Peyer's patch (tissue), 4 donors: ENCODE measurements around the gene NANOS2. TPM values are rescaled to one million over a fixed set of nuclear protein-coding genes. Genes with fewer than 3 reads are reported as not detected.

Experiments used
- DNase-seq, 3 donors: peaks; one replicate each; pipeline ENCODE4 v3.0.0-alpha.2; 2017 to 2019
- H3K27ac ChIP-seq, 4 donors: fragments of 200-600 bp; sonication (generic); one replicate each; pipeline ENCODE4 v1.5.1; 2016 to 2019
- H3K27me3 ChIP-seq, 2 donors: fragments of 200-600 bp; sonication (generic); one replicate each; pipeline ENCODE4 v1.5.1; 2019
- H3K36me3 ChIP-seq, 3 donors: fragments of 200-600 bp; sonication (generic); one replicate each; pipeline ENCODE4 v1.5.1; 2016 to 2019
- H3K4me1 ChIP-seq, 4 donors: fragments of 200-600 bp; sonication (generic); one replicate each; pipeline ENCODE4 v1.5.1; 2016 to 2019
- H3K4me3 ChIP-seq, 4 donors: fragments of 200-600 bp; sonication (generic); 1 replicate in 3 of 4; 2 replicates in 1 of 4; pipeline ENCODE4 v1.5.1; 2016 to 2019; ENCODE audit warnings: mild to moderate bottlenecking in 1 of 4
- H3K9me3 ChIP-seq, 4 donors: fragments of 200-600 bp; sonication (generic); one replicate each; pipeline ENCODE4 v1.5.1; 2016 to 2019; ENCODE audit warnings: mild to moderate bottlenecking in 1 of 4
- CTCF ChIP-seq, 6 experiments: fragments of 450-650 bp in 4 of 6; fragments of 200-600 bp in 2 of 6; sonication (generic) in 1 of 6; IDR thresholded peaks; one replicate each; pipeline ENCODE4 v1.5.1; 2017 to 2019; ENCODE audit warnings: antibody characterized with exemption in 6 of 6, mild to moderate bottlenecking in 3 of 6, moderate library complexity in 1 of 6
- POLR2A ChIP-seq, 2 donors: fragments of 450-650 bp; IDR thresholded peaks; one replicate each; pipeline ENCODE4 v1.5.1; 2017; ENCODE audit warnings: antibody characterized with exemption in 2 of 2, mild to moderate bottlenecking in 2 of 2, moderate library complexity in 2 of 2
- total RNA-seq, 4 donors: library from RNA; depleted of rRNA; stranded (reverse); fragments of >200 nt; gene quantifications; one replicate each; pipeline ENCODE4 v1.1.0, GENCODE V29; 2016

NANOS2 gene
- total RNA-seq, 4 donors from 2014 or later, result not detected

GRCh38 chr19:45919678-45920077 lies 5.1 kb upstream of the NANOS2 start:
- H3K36me3 ChIP-seq, result no peaks in the 10 kb centered on the region
- H3K4me1 ChIP-seq, result no peaks in the 10 kb centered on the region
- no peaks in the 10 kb centered on the region for H3K9me3 ChIP-seq
- TF ChIP-seq POLR2A (IDR thresholded peaks at IDR 0.05) (no peak), CTCF (IDR thresholded peaks at IDR 0.05) (no peak)
- H3K27ac ChIP-seq, result no peak overlapping the region
- H3K4me3 ChIP-seq, result no peak overlapping the region
- DNase-seq, result no peak
- H3K27me3 ChIP-seq, result no peaks in the 10 kb centered on the region

GRCh38 chr19:45918721-45919120 lies 4.1 kb upstream of the NANOS2 start:
- H3K9me3 ChIP-seq, result no peaks in the 10 kb centered on the region
- no peak for TF ChIP-seq POLR2A (IDR thresholded peaks at IDR 0.05)
- TF ChIP-seq CTCF (IDR thresholded peaks at IDR 0.05), result no peak
- H3K4me1 ChIP-seq, result no peaks in the 10 kb centered on the region
- DNase-seq, result no peak
- no peaks in the 10 kb centered on the region for H3K36me3 ChIP-seq
- no peak overlapping the region for H3K4me3 ChIP-seq
- no peaks in the 10 kb centered on the region for H3K27me3 ChIP-seq
- H3K27ac ChIP-seq, result no peak overlapping the region

GRCh38 chr19:45917421-45918091 lies 3.0 kb upstream of the NANOS2 start:
- no peak for DNase-seq
- Histone ChIP-seq H3K4me1 (no peaks in the 10 kb centered on the region), H3K36me3 (no peaks in the 10 kb centered on the region), H3K27me3 (no peaks in the 10 kb centered on the region), H3K9me3 (no peaks in the 10 kb centered on the region), H3K27ac (no peak overlapping the region), H3K4me3 (no peak overlapping the region)
- no peak for TF ChIP-seq CTCF (IDR thresholded peaks at IDR 0.05)
- no peak for TF ChIP-seq POLR2A (IDR thresholded peaks at IDR 0.05)

GRCh38 chr19:45911291-45911690 lies 3.3 kb downstream of the NANOS2 start:
- no peaks in the 10 kb centered on the region for H3K4me1 ChIP-seq
- H3K4me3 ChIP-seq, result no peak overlapping the region
- no peaks in the 10 kb centered on the region for H3K36me3 ChIP-seq
- no peak overlapping the region for H3K27ac ChIP-seq
- no peaks in the 10 kb centered on the region for H3K27me3 ChIP-seq
- DNase-seq, result no peak
- TF ChIP-seq CTCF (IDR thresholded peaks at IDR 0.05) (no peak), POLR2A (IDR thresholded peaks at IDR 0.05) (no peak)
- no peaks in the 10 kb centered on the region for H3K9me3 ChIP-seq

GRCh38 chr19:45908956-45909355 lies 5.6 kb downstream of the NANOS2 start:
- TF ChIP-seq CTCF (IDR thresholded peaks at IDR 0.05) (no peak), POLR2A (IDR thresholded peaks at IDR 0.05) (no peak)
- H3K4me1 ChIP-seq, result no peaks in the 10 kb centered on the region
- H3K9me3 ChIP-seq, result no peaks in the 10 kb centered on the region
- no peak overlapping the region for H3K4me3 ChIP-seq
- H3K27ac ChIP-seq, result no peak overlapping the region
- no peak for DNase-seq
- no peaks in the 10 kb centered on the region for H3K36me3 ChIP-seq
- no peaks in the 10 kb centered on the region for H3K27me3 ChIP-seq

GRCh38 chr19:45906221-45906620 lies 8.4 kb downstream of the NANOS2 start:
- no peak overlapping the region for H3K27ac ChIP-seq
- no peak for DNase-seq
- H3K9me3 ChIP-seq, result no peaks in the 10 kb centered on the region
- H3K4me3 ChIP-seq, result no peak overlapping the region
- H3K27me3 ChIP-seq, result no peaks in the 10 kb centered on the region
- H3K36me3 ChIP-seq, result no peaks in the 10 kb centered on the region
- H3K4me1 ChIP-seq, result peaks cover 0 to 12% (median 6%) of the 10 kb centered on the region in 4 donors
- no peak for TF ChIP-seq POLR2A (IDR thresholded peaks at IDR 0.05)
- TF ChIP-seq CTCF (IDR thresholded peaks at IDR 0.05), result no peak
